Mesenchymal stem cell (in vitro differentiated cells and primary cell): ENCODE measurements around the gene CFDP1.

Source experiments
- DNase-seq: peaks from one replicate; pipeline ENCODE4 v3.0.0-alpha.2; 2013
- H2AFZ ChIP-seq: one replicate; pipeline ENCODE4 v1.6.1; 2013; ENCODE audit warnings: low read depth, mild to moderate bottlenecking, control low read depth, inconsistent platforms, low read length, moderate library complexity
- H2AK5ac ChIP-seq: 2 replicates; pipeline ENCODE4 v1.6.1; 2013; ENCODE audit warnings: low read length, moderate library complexity, mild to moderate bottlenecking, inconsistent platforms; ENCODE audit not compliant: severe bottlenecking
- H2BK120ac ChIP-seq: one replicate; pipeline ENCODE4 v1.6.1; 2013; ENCODE audit warnings: low read depth, mild to moderate bottlenecking, inconsistent platforms, low read length, moderate library complexity
- H2BK12ac ChIP-seq, 2 experiments: one replicate each; pipeline ENCODE4 v1.6.1; 2013; ENCODE audit warnings: inconsistent platforms in 2 of 2, low read length in 2 of 2, mild to moderate bottlenecking in 2 of 2, moderate library complexity in 2 of 2, control low read depth in 1 of 2
- H2BK15ac ChIP-seq: one replicate; pipeline ENCODE4 v1.6.1; 2013; ENCODE audit warnings: mild to moderate bottlenecking, low read depth, inconsistent platforms; ENCODE audit not compliant: poor library complexity, severe bottlenecking
- H2BK5ac ChIP-seq: 2 replicates; pipeline ENCODE4 v1.6.1; 2013; ENCODE audit warnings: low read depth, mild to moderate bottlenecking, low read length, control low read depth, inconsistent platforms; ENCODE audit not compliant: poor library complexity, severe bottlenecking
- H3K14ac ChIP-seq, 2 experiments: one replicate each; pipeline ENCODE4 v1.6.1; 2013; ENCODE audit warnings: inconsistent platforms in 2 of 2, low read length in 2 of 2, control low read depth in 1 of 2, mild to moderate bottlenecking in 1 of 2, moderate library complexity in 1 of 2
- H3K18ac ChIP-seq, 2 experiments: one replicate each; pipeline ENCODE4 v1.6.1; 2013; ENCODE audit warnings: inconsistent platforms in 2 of 2, low read length in 2 of 2, control low read depth in 1 of 2, low read depth in 1 of 2, mild to moderate bottlenecking in 1 of 2
- H3K23ac ChIP-seq, 2 experiments: one replicate each; pipeline ENCODE4 v1.6.1; 2013; ENCODE audit warnings: inconsistent platforms in 2 of 2, low read length in 2 of 2, mild to moderate bottlenecking in 2 of 2, moderate library complexity in 2 of 2, control low read depth in 1 of 2
- H3K27ac ChIP-seq: 2 replicates; pipeline ENCODE4 v1.5.1; 2013; ENCODE audit warnings: mild to moderate bottlenecking, moderate library complexity, low read length, control low read depth, inconsistent platforms; ENCODE audit not compliant: poor library complexity, severe bottlenecking
- H3K27me3 ChIP-seq, 2 experiments: 2 replicates each; pipeline versions ENCODE4 v1.6.1 to v1.7.0; 2013; ENCODE audit warnings: low read length in 2 of 2, mild to moderate bottlenecking in 2 of 2, moderate library complexity in 2 of 2, control low read depth in 1 of 2, inconsistent platforms in 1 of 2; ENCODE audit not compliant: control insufficient read depth in 1 of 2, insufficient read depth in 1 of 2
- H3K36me3 ChIP-seq, 2 experiments: 2 replicates each; pipeline versions ENCODE4 v1.6.1 to v1.7.0; 2013; ENCODE audit warnings: low read length in 2 of 2, control low read depth in 1 of 2, inconsistent platforms in 1 of 2, low read depth in 1 of 2, mild to moderate bottlenecking in 1 of 2; ENCODE audit not compliant: insufficient read depth in 2 of 2, control insufficient read depth in 1 of 2
- H3K4ac ChIP-seq, 2 experiments: one replicate each; pipeline ENCODE4 v1.6.1; 2013; ENCODE audit warnings: inconsistent platforms in 2 of 2, low read length in 2 of 2, mild to moderate bottlenecking in 2 of 2, moderate library complexity in 2 of 2, control low read depth in 1 of 2, low read depth in 1 of 2
- H3K4me1 ChIP-seq: 2 replicates; pipeline ENCODE4 v1.6.1; 2013; ENCODE audit warnings: low read depth, low read length, control low read depth; ENCODE audit not compliant: control insufficient read depth, insufficient read depth
- H3K4me2 ChIP-seq: 2 replicates; pipeline ENCODE4 v1.6.1; 2013; ENCODE audit warnings: low read length, mild to moderate bottlenecking, inconsistent platforms; ENCODE audit not compliant: poor library complexity, severe bottlenecking
- H3K4me3 ChIP-seq, 2 experiments: 2 replicates each; pipeline versions ENCODE4 v1.5.1 to v1.7.0; 2013; ENCODE audit warnings: low read length in 2 of 2, mild to moderate bottlenecking in 2 of 2, control low read depth in 1 of 2, low read depth in 1 of 2; ENCODE audit not compliant: insufficient read depth in 1 of 2
- H3K79me1 ChIP-seq: replicated peaks from 2 replicates; pipeline ENCODE4 v1.6.1; 2013; ENCODE audit warnings: mild to moderate bottlenecking, control low read depth, low read length, inconsistent platforms; ENCODE audit not compliant: poor library complexity, severe bottlenecking
- H3K9ac ChIP-seq: 2 replicates; pipeline ENCODE4 v1.7.0; 2013; ENCODE audit warnings: mild to moderate bottlenecking, low read length, moderate library complexity
- H3K9me3 ChIP-seq: 2 replicates; pipeline ENCODE4 v1.7.0; 2013; ENCODE audit warnings: mild to moderate bottlenecking, low read length; ENCODE audit not compliant: control insufficient read depth
- H4K8ac ChIP-seq: one replicate; pipeline ENCODE4 v1.6.1; 2013; ENCODE audit warnings: inconsistent platforms, mild to moderate bottlenecking, low read length, moderate library complexity
- H4K91ac ChIP-seq: one replicate; pipeline ENCODE4 v1.6.1; 2013; ENCODE audit warnings: mild to moderate bottlenecking, low read length, inconsistent platforms
- WGBS: methylation state at CpG from one replicate; pipeline ENCODE4 v1.1.7; 2013; ENCODE audit warnings: mixed read lengths; 5-methylcytosine and 5-hydroxymethylcytosine counted together

Gene CFDP1

DNA sequence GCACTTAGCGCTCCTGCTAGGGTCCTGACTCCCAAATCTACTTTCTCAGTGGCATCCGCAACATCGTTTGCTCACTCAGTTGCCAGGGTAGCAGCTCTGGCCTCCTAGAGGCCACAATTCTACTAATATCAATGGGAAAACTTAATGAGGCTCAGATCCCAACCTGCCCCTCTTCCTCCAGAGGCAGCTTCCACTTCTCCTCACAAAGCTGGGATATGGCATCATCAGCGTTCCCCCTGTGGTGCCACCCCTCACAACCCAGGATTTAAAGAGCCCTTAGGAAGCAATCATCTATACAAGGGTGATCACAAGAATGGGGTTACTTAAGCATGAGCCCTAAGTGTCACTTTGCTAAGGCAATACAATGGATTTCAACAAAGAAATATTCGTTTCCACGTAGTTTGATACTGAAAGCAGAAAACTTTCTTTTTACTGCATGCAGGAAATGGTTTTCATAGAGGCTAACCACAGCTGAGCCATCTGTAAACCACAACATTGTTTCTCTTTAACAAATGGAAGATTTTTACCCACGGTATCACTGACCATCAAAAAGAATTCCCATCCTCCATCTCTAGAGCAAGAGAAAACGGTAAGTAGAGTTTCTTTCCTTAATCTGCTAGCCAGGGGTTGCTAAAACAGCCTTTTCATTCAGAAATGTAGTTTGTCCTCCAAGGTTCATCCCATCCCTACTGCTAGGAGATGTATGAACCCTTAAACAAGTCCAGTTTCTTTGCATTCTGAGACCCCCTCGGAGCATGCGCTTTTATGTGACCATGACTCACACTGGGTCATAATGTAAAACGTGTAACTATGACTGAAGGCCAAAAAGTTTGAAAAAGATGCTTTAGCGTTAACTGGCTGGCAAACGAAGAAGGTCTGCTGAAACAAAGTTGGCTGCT, 113.5 kb downstream of the CFDP1 start:
- Histone ChIP-seq H2BK5ac (peak overlapping the region; percentile 93), H2BK15ac (no peak overlapping the region)

GRCh38 chr16:75318737-75319136, 114.6 kb downstream of the CFDP1 start:
- peak overlapping the region in 1 of 2 experiments; percentile 20 for H3K4ac ChIP-seq
- H3K4me1 ChIP-seq, result peaks cover 8% of the 10 kb centered on the region
- H3K23ac ChIP-seq, result no peak overlapping the region
- peak overlapping the region; percentile 94 for H2BK120ac ChIP-seq
- peak overlapping the region; percentile 96 for H3K27ac ChIP-seq
- DNase-seq, result no peak
- H3K4me3 ChIP-seq, result no peak overlapping the region
- H3K14ac ChIP-seq, result no peak overlapping the region
- no peak overlapping the region for H4K8ac ChIP-seq
- no peak overlapping the region for H3K4me2 ChIP-seq
- peaks cover 3% of the 10 kb centered on the region for H3K79me1 ChIP-seq
- no peaks in the 10 kb centered on the region for H3K27me3 ChIP-seq
- no peak overlapping the region for H2AK5ac ChIP-seq
- WGBS, result 100% methylated on average over 2 of the region's 3 CpGs
- peaks cover 0 to 2% of the 10 kb centered on the region in 2 experiments for H3K36me3 ChIP-seq
- no peak overlapping the region for H4K91ac ChIP-seq
- no peak overlapping the region for H3K18ac ChIP-seq
- no peak overlapping the region for H2BK15ac ChIP-seq
- H2AFZ ChIP-seq, result no peak overlapping the region
- no peak overlapping the region for H3K9ac ChIP-seq
- H2BK12ac ChIP-seq, result no peak overlapping the region
- H2BK5ac ChIP-seq, result no peak overlapping the region
- H3K9me3 ChIP-seq, result no peaks in the 10 kb centered on the region

More for the DNA sequence above, 113.5 kb downstream of the CFDP1 start:
- H2AFZ ChIP-seq, result no peak overlapping the region
- H3K79me1 ChIP-seq, result peaks cover 4% of the 10 kb centered on the region
- H2AK5ac ChIP-seq, result peak overlapping the region; percentile 99
- no peaks in the 10 kb centered on the region for H3K36me3 ChIP-seq
- peak overlapping the region; percentile 94 for H2BK120ac ChIP-seq
- 22% methylated on average over 13 of the region's 13 CpGs for whole genome bisulfite sequencing
- H3K9me3 ChIP-seq, result no peaks in the 10 kb centered on the region
- peak overlapping the region; percentile 33 for H4K8ac ChIP-seq
- no peaks in the 10 kb centered on the region for H3K27me3 ChIP-seq
- no peak overlapping the region for H3K23ac ChIP-seq
- H4K91ac ChIP-seq, result peak overlapping the region; percentile 99
- H3K14ac ChIP-seq, result no peak overlapping the region
- peak overlapping the region; percentile 84 to 98 for H3K18ac ChIP-seq
- peak overlapping the region; percentile 50 to 99 for H2BK12ac ChIP-seq
- H3K4me1 ChIP-seq, result peaks cover 11% of the 10 kb centered on the region
- DNase-seq, result peak; percentile 94
- H3K4me2 ChIP-seq, result peak overlapping the region; percentile 32
- H3K4ac ChIP-seq, result peak overlapping the region; percentile 37 to 97
- H3K27ac ChIP-seq, result peak overlapping the region; percentile 96
- H3K4me3 ChIP-seq, result peak overlapping the region in 1 of 2 experiments; percentile 67
- H3K9ac ChIP-seq, result peak overlapping the region; percentile 90

DNA sequence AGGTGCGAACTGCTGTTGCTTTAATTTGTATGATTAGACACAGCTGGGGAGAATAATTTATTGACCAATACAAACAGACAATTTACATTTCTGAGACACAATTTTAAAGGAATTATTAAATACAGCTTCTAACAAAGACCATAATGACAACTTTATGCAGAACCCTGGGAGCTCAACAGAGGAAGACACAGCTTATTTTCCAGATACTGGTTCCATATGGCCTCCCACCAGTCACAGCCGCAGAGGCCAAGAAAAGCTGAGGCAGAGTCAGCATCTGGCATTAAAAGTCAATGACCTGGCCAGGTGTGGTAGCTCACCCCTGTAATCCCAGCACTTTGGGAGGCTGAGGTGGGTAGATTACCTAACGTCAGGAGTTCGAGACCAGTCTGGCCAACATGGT, 115.8 kb downstream of the CFDP1 start:
- Histone ChIP-seq H3K9ac (peak overlapping the region; percentile 33), H2BK12ac (peak overlapping the region in 1 of 2 experiments; percentile 91), H3K79me1 (peaks cover 3% of the 10 kb centered on the region)

GRCh38 chr16:75317101-75317522, 116.2 kb downstream of the CFDP1 start:
- Histone ChIP-seq H2BK12ac (peak overlapping the region in 1 of 2 experiments; percentile 0), H3K4me3 (no peak overlapping the region), H3K14ac (no peak overlapping the region), H2BK5ac (no peak overlapping the region), H4K8ac (no peak overlapping the region), H3K9me3 (no peaks in the 10 kb centered on the region), H3K4me2 (no peak overlapping the region), H4K91ac (peak overlapping the region; percentile 19), H3K4me1 (peaks cover 8% of the 10 kb centered on the region), H3K79me1 (peaks cover 3% of the 10 kb centered on the region), H3K23ac (peak overlapping the region in 1 of 2 experiments; percentile 2), H2BK120ac (no peak overlapping the region), H3K36me3 (peaks cover 7 to 9% of the 10 kb centered on the region in 2 experiments), H3K27ac (no peak overlapping the region), H3K18ac (peak overlapping the region; percentile 37 to 72), H2BK15ac (no peak overlapping the region), H3K27me3 (no peaks in the 10 kb centered on the region), H3K9ac (peak overlapping the region; percentile 33), H2AK5ac (peak overlapping the region; percentile 0), H3K4ac (peak overlapping the region in 1 of 2 experiments; percentile 17), H2AFZ (no peak overlapping the region)
- DNase-seq, result peak; percentile 42
- WGBS, result 89% methylated on average over 6 of the region's 7 CpGs

More for the DNA sequence above, 115.8 kb downstream of the CFDP1 start:
- Histone ChIP-seq H2BK5ac (no peak overlapping the region), H2AFZ (no peak overlapping the region), H3K14ac (no peak overlapping the region), H3K27ac (no peak overlapping the region), H2BK15ac (no peak overlapping the region), H3K18ac (peak overlapping the region in 1 of 2 experiments; percentile 37), H3K23ac (no peak overlapping the region), H3K4me3 (no peak overlapping the region), H3K36me3 (peaks cover 7 to 9% of the 10 kb centered on the region in 2 experiments), H3K27me3 (no peaks in the 10 kb centered on the region), H3K4me2 (no peak overlapping the region), H3K9me3 (no peaks in the 10 kb centered on the region), H2BK120ac (no peak overlapping the region), H4K91ac (no peak overlapping the region), H3K4me1 (peaks cover 8% of the 10 kb centered on the region), H4K8ac (no peak overlapping the region), H2AK5ac (no peak overlapping the region), H3K4ac (peak overlapping the region in 1 of 2 experiments; percentile 1)
- no peak for DNase-seq
- 100% methylated on average over 1 of the region's 4 CpGs for WGBS
